Thoracic aorta (tissue), 2 donors: ENCODE data around the gene RNF148. TPM values are rescaled to one million over a fixed set of nuclear protein-coding genes. Genes with fewer than 3 reads are reported as not detected.

Source experiments
- ATAC-seq: fragments of 150-250 bp; one replicate; pipeline ENCODE4 v1.8.0; 2017; ENCODE audit warnings: low read depth; ENCODE audit not compliant: insufficient number of reproducible peaks, low FRiP score
- DNase-seq: peaks from one replicate; pipeline ENCODE4 v3.0.0-alpha.2; 2020; ENCODE audit warnings: low spot score
- H3K27ac ChIP-seq, 2 donors: fragments of 200-600 bp; sonication (generic); 1 replicate in 1 of 2; 2 replicates in 1 of 2; pipeline ENCODE4 v1.5.1; 2016; ENCODE audit warnings: mild to moderate bottlenecking in 2 of 2, moderate library complexity in 2 of 2
- H3K27me3 ChIP-seq: fragments of 200-600 bp; sonication (generic); replicated peaks from 2 replicates; pipeline ENCODE4 v1.6.0; 2016; ENCODE audit warnings: mild to moderate bottlenecking; ENCODE audit not compliant: insufficient read depth
- H3K36me3 ChIP-seq: fragments of 200-600 bp; sonication (generic); one replicate; pipeline ENCODE4 v1.5.1; 2016
- H3K4me1 ChIP-seq, 2 donors: fragments of 200-600 bp; sonication (generic); 1 replicate in 1 of 2; 2 replicates in 1 of 2; pipeline versions ENCODE4 v1.5.1 to v1.6.0; 2016; ENCODE audit warnings: low read depth in 2 of 2, mild to moderate bottlenecking in 1 of 2; ENCODE audit not compliant: control insufficient read depth in 1 of 2
- H3K4me3 ChIP-seq: fragments of 200-600 bp; sonication (generic); 2 replicates; pipeline ENCODE4 v1.5.1; 2016; ENCODE audit warnings: mild to moderate bottlenecking
- H3K9me3 ChIP-seq: fragments of 200-600 bp; sonication (generic); 2 replicates; pipeline ENCODE4 v1.5.1; 2016
- total RNA-seq, 2 donors: library from RNA; depleted of rRNA; stranded (reverse); fragments of >200 nt; gene quantifications; one replicate each; pipeline versions ENCODE4 v1.1.0 to v1.2.3, GENCODE V29; 2016
- TF ChIP-seq, protein P1 (sequence below): fragments of 200-600 bp; sonication (generic); IDR thresholded peaks from one replicate; pipeline ENCODE4 v1.5.1; 2019; ENCODE audit warnings: antibody characterized with exemption

Gene RNF148
- total RNA-seq, 2 donors from 2014 or later = 0.27 to 3.5 TPM

DNA sequence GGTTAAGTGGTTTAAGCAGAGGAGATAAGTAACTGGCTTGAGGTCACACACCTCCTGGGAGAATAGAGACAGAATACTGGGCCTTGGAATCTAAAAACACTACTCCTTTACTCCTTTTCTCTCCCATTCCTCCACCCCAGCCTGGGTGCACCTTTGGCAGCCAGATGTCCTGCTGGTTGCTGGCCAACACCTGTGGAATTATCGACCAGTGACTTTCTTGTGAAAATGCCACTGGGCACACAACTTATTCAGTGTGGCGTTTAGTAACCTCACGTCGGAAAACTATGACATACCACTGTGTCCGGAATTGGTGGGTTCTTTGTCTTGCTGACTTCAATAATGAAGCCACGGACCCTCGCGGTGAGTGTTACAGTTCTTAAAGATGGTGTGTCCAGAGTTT lies 30.2 kb downstream of the RNF148 start:
- Histone ChIP-seq H3K9me3 (no peaks in the 10 kb centered on the region), H3K4me3 (no peak overlapping the region), H3K36me3 (no peaks in the 10 kb centered on the region), H3K27me3 (no peaks in the 10 kb centered on the region), H3K4me1 (peaks cover 0 to 13% of the 10 kb centered on the region in 2 donors), H3K27ac (no peak overlapping the region)
- ATAC-seq (no peak), DNase-seq (no peak)
- TF ChIP-seq, protein P1, sequence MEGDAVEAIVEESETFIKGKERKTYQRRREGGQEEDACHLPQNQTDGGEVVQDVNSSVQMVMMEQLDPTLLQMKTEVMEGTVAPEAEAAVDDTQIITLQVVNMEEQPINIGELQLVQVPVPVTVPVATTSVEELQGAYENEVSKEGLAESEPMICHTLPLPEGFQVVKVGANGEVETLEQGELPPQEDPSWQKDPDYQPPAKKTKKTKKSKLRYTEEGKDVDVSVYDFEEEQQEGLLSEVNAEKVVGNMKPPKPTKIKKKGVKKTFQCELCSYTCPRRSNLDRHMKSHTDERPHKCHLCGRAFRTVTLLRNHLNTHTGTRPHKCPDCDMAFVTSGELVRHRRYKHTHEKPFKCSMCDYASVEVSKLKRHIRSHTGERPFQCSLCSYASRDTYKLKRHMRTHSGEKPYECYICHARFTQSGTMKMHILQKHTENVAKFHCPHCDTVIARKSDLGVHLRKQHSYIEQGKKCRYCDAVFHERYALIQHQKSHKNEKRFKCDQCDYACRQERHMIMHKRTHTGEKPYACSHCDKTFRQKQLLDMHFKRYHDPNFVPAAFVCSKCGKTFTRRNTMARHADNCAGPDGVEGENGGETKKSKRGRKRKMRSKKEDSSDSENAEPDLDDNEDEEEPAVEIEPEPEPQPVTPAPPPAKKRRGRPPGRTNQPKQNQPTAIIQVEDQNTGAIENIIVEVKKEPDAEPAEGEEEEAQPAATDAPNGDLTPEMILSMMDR = no peak

DNA sequence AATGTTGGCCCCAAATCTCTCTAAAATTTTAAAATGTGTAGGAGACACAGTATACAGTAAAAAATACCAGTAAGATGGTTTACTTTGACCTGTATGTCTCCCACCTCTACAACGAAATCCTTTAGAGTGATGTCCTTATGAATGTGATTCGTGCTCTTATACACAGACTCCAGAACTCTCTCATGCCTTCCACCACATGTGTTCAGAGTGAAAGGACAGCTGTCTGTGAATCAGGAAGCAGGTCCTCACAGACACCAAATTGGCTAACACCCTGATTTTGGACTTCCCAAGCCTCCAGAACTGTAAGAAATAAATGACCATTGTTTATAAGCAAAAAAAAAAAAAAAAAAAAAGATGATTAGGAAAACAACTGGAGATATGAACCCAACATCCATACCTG lies 39.0 kb downstream of the RNF148 start:
- no peak for ATAC-seq
- H3K27ac ChIP-seq = no peak overlapping the region
- no peaks in the 10 kb centered on the region for H3K36me3 ChIP-seq
- no peak for DNase-seq
- H3K9me3 ChIP-seq = no peaks in the 10 kb centered on the region
- no peak overlapping the region for H3K4me3 ChIP-seq
- no peaks in the 10 kb centered on the region for H3K4me1 ChIP-seq
- TF ChIP-seq, protein P1 = no peak
- H3K27me3 ChIP-seq = no peaks in the 10 kb centered on the region

DNA sequence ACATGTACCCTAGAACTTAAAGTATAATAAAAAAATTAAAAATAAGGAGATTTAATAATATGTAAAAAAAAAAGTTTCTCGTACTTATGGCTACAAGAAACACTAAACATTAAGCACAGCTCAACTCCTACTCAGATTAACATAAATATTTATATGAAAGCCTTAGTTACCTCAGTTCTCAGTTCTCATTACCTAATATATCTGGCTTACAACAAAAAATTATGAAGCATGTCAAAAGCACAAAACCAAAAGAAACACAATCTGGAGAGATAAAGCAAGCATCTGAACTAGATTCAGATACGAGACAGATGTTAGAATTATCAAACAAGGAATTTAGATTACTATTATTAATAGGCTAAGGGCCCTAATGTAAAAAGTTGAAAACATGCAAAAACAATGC lies 43.9 kb downstream of the RNF148 start:
- H3K36me3 ChIP-seq = no peaks in the 10 kb centered on the region
- H3K27me3 ChIP-seq = no peaks in the 10 kb centered on the region
- no peaks in the 10 kb centered on the region for H3K9me3 ChIP-seq
- no peak overlapping the region for H3K27ac ChIP-seq
- no peaks in the 10 kb centered on the region for H3K4me1 ChIP-seq
- DNase-seq = no peak
- H3K4me3 ChIP-seq = no peak overlapping the region
- TF ChIP-seq, protein P1 = no peak
- ATAC-seq = no peak

DNA sequence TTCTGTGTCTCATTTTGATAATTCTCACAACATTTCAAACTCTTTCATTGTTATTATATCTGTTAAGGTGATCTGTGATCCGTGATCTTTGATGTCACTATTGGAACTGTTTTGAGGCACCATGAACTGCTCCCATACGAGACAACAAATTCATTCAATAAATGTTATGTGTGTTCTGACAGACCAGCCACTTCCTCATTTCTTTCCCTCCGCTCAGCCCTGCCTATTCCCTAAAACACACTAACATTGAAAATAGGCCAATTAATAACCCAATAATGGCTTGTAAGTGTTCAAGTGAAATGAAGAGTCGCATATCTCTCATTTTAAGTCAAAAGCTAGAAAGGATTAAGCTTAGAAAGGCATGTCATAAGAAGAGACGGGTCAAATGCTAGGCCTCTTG lies 49.0 kb downstream of the RNF148 start:
- Histone ChIP-seq H3K36me3 (no peaks in the 10 kb centered on the region), H3K27me3 (no peaks in the 10 kb centered on the region), H3K9me3 (no peaks in the 10 kb centered on the region), H3K4me1 (no peaks in the 10 kb centered on the region), H3K4me3 (no peak overlapping the region), H3K27ac (no peak overlapping the region)
- ATAC-seq (no peak), DNase-seq (no peak)
- TF ChIP-seq, protein P1 = no peak

DNA sequence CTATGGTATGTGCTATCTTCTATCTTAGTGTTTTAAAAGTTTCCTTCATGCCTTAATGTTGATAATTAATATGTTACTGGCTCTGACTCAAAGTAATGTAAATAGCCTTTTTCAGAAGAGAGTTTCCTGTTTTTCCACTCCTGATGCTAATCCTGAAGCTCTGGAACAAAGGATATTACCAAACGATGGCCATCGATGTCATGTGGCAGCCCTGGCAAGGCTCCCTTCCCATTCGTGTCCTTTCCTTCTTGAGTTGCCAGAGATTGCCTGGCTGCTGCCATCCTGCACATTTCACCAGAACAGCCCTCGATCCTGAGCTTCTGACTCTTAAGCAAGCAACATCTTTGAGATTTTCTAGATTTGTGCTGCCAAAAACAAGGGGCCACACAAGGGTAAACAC lies 49.8 kb downstream of the RNF148 start:
- ATAC-seq = no peak
- no peak overlapping the region for H3K4me3 ChIP-seq
- no peaks in the 10 kb centered on the region for H3K36me3 ChIP-seq
- no peak overlapping the region for H3K27ac ChIP-seq
- H3K4me1 ChIP-seq = no peaks in the 10 kb centered on the region
- DNase-seq = no peak
- TF ChIP-seq, protein P1 = no peak
- no peaks in the 10 kb centered on the region for H3K9me3 ChIP-seq
- H3K27me3 ChIP-seq = no peaks in the 10 kb centered on the region

Other genes starting within 250 kb of the RNF148 start
- gene RNF133, start 3.8 kb downstream of the RNF148 start, total RNA-seq = 1 to 10 TPM in 1 of 2 donors, under 1 TPM in 1; 0.68 to 4.6 TPM
- gene CADPS2, start 183.5 kb upstream of the RNF148 start, total RNA-seq = 10 to 100 TPM; 16.4 to 32.5 TPM